ENCODE results near the gene APOBEC3A.

GRCh38 chr22:38919631-38920190 is 37.7 kb upstream of the APOBEC3A start:
- TF ChIP-seq ZNF318 (CRISPR knock-in tag; IDR thresholded peaks at IDR 0.05), result no peak
- TF ChIP-seq GATAD2A (CRISPR knock-in tag; IDR thresholded peaks at IDR 0.05), result no peak
- TF ChIP-seq ATF1 (CRISPR knock-in tag; IDR thresholded peaks at IDR 0.05), result no peak
- TF ChIP-seq EZH2 (conservative IDR thresholded peaks at IDR 0.05; ENCODE audit: low read depth, low read length), result no peak
